Measurements from ENCODE around the gene DDC.
"Not testable (repeated sequence)": the region's sequence is repeated elsewhere in the genome, so short reads cannot be mapped to it uniquely, and the experiment has no call there.

The DDC gene

GRCh38 chr7:50479743-50480517, 85.3 kb downstream of the DDC start:
- DNase-seq, result no peak

DNA sequence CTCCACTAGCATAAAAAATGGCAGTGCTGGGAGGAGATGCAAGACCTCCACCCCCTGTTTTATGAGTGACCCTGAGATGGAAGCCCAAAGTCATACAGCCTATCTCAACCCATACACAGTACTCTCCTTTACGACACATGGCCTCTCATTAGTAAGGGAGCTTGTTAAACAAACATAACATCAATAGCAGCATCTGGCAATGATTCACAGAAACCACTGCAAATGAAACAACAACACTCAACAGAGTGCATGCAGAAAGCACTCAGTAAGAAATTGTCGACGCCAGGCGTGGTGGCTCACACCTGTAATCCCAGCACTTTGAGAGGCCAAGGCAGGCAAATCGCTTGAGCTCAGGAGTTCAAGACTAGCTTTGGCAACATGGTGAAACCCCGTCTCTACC, 87.6 kb downstream of the DDC start:
- no peak for DNase-seq

- no peak for DNase-seq
These were observed 88.1 kb downstream of the DDC start for GRCh38 chr7:50476953-50477625.

- DNase-seq, result no peak
These were observed 89.9 kb downstream of the DDC start for GRCh38 chr7:50475340-50475739.

DNA sequence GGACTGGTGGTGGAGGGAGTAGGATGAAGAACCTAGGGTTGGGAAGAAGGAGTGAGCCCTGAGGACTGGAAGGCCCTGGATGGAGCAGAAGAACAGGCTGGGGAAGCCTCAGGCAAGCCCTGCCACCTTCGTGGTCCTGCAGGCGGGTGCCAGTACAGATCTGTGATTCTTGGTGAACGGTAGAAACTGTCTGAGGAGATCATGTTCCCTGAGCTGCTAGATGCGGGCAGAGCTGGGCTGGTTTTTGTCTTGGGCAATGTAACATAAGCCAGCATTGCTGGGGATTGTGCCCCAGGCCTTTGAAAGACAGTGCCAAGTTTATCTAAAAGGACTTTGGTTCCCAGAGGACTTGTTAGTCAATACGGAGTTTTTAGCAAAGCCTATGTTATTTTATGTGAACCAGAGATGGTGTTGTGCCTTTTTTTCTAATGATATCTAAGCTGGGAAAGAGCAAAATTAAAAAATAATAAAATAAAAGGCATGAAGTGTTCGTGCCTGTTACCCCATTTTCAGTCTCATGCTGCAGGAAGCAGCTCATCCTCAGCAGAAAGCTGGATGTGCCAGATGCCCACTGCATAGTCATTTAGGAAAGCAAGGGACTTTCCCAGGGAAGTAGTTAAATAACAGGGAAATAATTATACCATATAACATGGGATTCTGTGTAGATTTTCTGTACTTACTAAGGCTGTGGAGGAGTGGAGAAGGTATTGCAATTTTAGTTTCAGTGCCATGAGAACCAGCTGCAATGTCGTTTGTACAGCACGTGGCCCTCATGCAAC, 90.6 kb downstream of the DDC start:
- DNase-seq, result no peak

DNA sequence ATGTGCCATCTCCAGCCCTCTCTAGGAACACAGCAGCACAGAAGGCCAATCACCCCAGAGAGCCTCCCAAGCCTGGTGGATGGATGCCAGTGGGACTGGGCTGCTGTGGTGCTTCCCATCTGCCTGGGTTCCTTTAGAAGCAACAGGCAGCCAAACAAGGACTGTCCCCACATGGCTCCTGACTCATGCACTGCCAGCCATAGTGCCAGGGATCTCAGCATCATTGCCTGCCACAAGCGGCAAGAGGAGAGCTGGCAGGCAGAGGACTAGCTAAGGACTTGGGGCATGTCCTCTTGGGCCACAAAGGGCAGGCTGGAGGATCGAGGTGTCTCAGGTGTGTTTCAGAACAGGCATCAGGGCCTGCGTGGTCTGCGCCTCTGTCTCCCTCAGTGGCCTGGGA, 91.7 kb downstream of the DDC start:
- no peak for DNase-seq

DNA sequence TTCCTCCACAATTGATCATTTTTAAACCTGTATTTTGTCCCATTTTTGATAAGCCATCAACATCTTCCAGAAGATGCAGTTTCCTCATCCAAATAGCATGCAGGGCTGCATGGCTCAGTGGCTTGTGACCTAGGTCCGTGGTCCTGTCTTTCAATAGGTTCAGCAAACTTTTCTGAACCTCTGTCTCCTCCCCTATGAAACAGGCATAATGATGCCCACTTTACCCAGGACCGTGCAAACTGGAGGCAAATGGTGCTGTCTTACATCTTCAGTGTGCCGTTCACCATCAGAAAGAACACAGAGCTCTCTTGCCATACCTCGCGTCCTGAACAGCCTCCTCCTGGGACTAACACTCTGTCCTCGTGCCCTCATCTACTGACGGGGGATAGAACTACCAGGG, 92.8 kb downstream of the DDC start:
- no peak for DNase-seq

DNA sequence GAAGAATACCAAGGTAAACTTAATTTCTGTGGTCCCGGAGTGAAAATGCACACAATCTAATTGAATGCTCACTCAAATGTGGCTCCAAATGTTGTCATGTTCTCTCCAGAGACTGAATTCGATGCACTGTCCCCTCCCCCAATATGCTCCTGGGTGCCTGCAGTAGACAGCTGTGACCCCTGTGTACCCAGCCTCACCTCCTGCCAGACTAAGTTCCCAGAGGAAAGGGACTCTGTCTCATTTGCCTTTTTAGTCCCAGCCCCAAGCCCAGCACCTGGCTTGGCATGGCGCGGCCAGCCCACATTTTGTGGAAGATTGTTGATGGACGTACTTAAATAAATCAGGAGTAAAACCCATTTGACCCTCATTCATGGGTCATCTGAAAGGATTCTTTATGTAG, 93.2 kb downstream of the DDC start:
- no peak for DNase-seq

DNA sequence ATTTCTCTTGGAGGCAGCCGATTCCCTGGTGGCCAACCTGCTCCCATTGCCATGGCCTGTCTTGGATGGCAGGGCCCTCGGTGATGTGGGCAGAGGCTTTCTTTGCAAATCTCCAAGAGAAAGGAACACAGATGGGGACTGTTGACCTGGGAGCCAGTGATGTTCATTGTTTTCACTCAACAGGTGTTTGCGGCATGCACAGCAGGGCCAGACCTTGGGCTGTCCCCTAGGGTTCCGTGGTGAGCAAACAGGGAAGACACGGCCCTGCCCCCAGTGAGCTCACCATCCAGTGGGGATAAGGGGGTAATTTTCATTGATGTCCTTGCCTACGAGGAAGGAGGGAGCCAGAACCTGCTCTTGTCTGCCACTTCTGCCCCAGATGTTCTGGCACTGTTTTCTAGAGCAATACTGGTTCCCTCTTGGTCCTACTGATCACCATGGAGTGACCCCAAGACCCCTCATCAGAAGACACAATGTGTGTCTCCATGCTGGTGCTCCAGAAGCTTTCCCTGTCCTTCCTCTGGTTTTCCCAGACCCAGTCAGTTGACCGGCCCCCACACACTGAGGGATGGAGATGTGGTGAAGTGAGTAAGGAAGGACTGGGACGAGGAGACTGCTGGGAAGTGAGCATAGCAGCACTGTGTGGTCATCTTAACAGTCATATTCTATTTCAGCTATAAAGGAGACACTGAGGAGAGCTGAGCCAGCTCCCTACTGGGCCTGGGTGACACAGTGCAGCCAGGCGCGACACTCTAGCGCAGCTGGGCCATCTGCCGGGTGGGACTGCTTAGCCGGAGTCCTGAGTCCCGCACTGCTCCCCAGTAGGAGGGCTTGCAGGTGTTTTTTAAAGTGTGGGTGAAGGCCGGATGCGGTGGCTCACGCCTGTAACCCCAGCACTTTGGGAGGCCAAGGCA, 94.7 kb downstream of the DDC start:
- DNase-seq, result no peak

GRCh38 chr7:50469181-50469580, 96.0 kb downstream of the DDC start:
- no peak for DNase-seq

DNA sequence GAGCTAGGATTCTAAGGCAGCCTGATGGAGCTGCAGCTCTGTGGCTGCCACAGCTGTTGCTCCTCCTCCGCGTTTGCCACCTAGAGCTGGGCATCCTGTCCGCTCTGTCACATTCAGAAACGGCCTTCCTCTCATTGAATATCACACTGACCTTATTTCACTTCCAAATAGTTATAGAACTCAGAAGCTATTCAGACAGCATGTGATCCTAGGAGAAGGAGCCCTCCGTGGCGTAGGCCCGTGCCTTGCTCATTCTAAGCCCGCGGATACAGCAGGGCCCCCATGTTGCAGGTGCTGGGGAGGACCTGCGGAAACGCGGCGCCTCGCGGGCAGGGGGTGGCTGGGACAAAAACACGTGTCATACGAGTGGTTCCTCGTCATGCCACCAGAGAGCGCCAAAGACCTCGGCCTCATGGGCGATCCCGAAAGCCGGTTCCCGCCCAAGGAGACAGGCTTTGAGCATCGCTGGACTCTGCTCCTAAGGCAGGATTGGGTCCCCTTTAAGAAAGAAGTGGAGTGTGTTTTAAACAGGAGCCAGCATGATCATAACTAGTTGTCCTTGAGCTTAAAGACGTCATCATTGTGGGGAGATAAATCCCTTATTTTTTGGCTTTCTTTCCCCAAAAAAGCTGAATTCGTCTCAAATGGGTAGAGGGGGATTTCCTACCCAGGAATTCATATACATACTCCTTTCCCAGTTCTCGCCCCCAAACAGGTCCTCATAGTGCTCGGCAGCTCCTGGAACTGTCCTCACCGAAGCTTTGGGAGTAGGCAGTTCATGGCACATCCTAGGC, 97.2 kb downstream of the DDC start:
- peak; percentile 43 for DNase-seq

- no peak for DNase-seq
These were observed 98.2 kb downstream of the DDC start for GRCh38 chr7:50466815-50467585.

GRCh38 chr7:50463035-50463434, 102.2 kb downstream of the DDC start:
- DNase-seq, result no peak

- DNase-seq, result no peak
These were observed 102.8 kb downstream of the DDC start for GRCh38 chr7:50462361-50462760.

- DNase-seq, result no peak
These were observed 103.5 kb downstream of the DDC start for GRCh38 chr7:50461695-50462094.

DNA sequence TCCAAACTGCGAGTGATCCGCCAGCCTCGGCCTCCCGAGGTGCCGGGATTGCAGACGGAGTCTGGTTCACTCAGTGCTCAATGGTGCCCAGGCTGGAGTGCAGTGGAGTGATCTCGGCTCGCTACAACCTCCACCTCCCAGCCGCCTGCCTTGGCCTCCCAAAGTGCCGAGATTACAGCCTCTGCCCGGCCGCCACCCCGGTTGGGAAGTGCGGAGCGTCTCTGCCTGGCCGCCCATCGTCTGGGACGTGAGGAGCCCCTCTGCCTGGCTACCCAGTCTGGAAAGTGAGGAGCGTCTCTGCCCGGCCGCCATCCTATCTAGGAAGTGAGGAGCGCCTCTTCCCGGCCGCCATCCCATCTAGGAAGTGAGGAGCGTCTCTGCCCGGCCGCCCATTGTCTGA, 106.0 kb downstream of the DDC start:
- not testable (repeated sequence) for DNase-seq

DNA sequence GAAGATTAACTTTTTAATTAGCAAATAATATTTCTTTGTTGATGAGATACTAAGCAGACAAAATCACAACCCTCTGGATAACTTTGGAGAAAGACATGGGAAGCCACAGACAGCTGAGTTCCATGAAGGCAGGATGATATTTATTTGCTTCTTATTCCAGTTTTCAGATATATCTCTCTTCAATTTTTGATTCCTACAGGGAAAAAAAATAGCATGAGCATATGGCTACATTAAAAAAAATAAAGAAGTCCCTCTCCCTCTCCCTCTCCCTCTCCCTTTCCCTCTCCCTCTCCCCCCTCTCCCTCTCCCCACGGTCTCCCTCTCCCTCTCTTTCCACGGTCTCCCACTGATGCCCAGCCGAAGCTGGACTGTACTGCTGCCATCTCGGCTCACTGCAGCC, 106.6 kb downstream of the DDC start:
- DNase-seq, result not testable (repeated sequence)

- DNase-seq, result no peak
These were observed 108.7 kb downstream of the DDC start for GRCh38 chr7:50456371-50457123.

DNA sequence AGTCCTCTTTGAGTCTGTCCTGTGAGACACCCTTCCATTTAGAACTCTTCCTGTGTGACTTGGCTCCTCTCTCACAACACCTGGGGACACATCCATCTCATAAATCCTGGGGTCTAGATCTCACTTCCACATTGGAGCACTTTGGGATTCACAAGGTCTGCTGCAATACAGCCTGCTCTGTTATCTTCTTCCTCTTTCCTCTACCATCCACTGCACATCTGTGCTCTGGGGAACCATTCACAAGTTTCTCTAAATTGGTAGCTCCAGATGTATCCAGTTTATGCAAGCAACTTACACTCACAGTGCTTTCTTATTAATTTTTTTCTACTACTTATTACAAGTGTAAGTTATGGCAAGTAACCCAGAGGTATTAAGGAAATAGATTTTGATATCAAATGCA, 109.5 kb downstream of the DDC start:
- no peak for DNase-seq

DNA sequence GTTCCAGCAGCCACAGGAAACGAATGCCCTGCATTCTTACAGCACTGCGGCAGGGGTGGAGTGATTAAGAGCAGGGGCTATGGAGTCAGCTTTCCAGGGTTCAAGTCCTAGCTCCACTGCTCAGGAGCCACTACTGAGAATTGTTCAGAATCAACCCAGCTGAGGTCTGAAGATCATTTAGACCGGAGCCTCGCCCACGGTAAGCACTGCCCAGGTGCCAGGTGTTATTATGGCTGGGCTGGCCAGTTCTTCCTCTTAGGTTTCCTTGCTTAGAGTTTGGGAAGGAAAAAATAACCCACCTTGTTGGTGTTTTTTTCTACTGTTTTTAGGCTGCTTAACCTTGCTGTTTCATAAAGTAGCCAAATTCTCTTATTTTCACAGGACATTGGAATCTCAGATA, 110.2 kb downstream of the DDC start:
- no peak for DNase-seq

Data from 8988T (cell line).